ENCODE data around the gene HPSE2.

DNA sequence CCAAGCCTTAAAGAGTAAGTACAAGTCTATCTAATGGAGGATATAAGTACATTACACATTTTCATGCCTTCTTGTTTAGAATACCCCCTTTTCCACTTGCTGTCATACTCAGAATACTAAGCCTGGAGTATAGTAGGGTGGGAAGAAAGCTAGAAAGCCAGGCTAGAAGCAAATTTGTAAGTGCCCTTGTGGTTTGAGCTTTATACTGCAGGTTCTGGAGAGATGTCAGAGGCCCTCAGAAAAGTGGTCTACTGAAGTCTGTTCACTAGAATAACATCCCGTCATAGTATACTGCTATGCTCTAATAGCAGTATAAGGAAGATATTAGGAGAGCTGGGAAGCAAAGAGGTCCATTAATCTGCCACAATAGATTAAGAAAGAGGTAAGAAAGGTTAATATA is 62.7 kb downstream of the HPSE2 start:
- TF ChIP-seq, protein P1, sequence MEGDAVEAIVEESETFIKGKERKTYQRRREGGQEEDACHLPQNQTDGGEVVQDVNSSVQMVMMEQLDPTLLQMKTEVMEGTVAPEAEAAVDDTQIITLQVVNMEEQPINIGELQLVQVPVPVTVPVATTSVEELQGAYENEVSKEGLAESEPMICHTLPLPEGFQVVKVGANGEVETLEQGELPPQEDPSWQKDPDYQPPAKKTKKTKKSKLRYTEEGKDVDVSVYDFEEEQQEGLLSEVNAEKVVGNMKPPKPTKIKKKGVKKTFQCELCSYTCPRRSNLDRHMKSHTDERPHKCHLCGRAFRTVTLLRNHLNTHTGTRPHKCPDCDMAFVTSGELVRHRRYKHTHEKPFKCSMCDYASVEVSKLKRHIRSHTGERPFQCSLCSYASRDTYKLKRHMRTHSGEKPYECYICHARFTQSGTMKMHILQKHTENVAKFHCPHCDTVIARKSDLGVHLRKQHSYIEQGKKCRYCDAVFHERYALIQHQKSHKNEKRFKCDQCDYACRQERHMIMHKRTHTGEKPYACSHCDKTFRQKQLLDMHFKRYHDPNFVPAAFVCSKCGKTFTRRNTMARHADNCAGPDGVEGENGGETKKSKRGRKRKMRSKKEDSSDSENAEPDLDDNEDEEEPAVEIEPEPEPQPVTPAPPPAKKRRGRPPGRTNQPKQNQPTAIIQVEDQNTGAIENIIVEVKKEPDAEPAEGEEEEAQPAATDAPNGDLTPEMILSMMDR (conservative IDR thresholded peaks at IDR 0.05), result no peak
- no peak for TF ChIP-seq ZFX (IDR thresholded peaks at IDR 0.05)

All from C4-2B (cell line).